Epithelial cell of prostate (primary cell): ENCODE measurements around the gene WDFY2.

Source experiments
- DNase-seq: peaks from one replicate; pipeline ENCODE4 v3.0.0-alpha.2; 2011; ENCODE audit warnings: low read depth, low spot score
- H3K27ac ChIP-seq: fragments of 450-650 bp; 2 replicates; pipeline ENCODE4 v1.5.1; 2017; ENCODE audit warnings: mild to moderate bottlenecking

Gene WDFY2

GRCh38 chr13:51728275-51728673 lies 144.0 kb downstream of the WDFY2 start:
- peak overlapping the region; percentile 78 for H3K27ac ChIP-seq
- no peak for DNase-seq

- peak overlapping the region; percentile 78 for H3K27ac ChIP-seq
- DNase-seq: no peak
These were observed 144.7 kb downstream of the WDFY2 start for GRCh38 chr13:51728972-51729371.

- no peak for DNase-seq
- H3K27ac ChIP-seq: peak overlapping the region; percentile 78
These were observed 145.7 kb downstream of the WDFY2 start for GRCh38 chr13:51729866-51730553.

GRCh38 chr13:51730927-51731326 lies 146.7 kb downstream of the WDFY2 start:
- no peak for DNase-seq
- H3K27ac ChIP-seq: peak overlapping the region; percentile 78

- no peak for DNase-seq
- H3K27ac ChIP-seq: no peak overlapping the region
These were observed 147.5 kb downstream of the WDFY2 start for GRCh38 chr13:51731759-51732158.

GRCh38 chr13:51733374-51734298 lies 149.4 kb downstream of the WDFY2 start:
- H3K27ac ChIP-seq: peak overlapping the region; percentile 41
- DNase-seq: no peak

- DNase-seq: no peak
- no peak overlapping the region for H3K27ac ChIP-seq
These were observed 150.5 kb downstream of the WDFY2 start for GRCh38 chr13:51734786-51735185.

GRCh38 chr13:51737609-51738008 lies 153.3 kb downstream of the WDFY2 start:
- H3K27ac ChIP-seq: no peak overlapping the region
- DNase-seq: no peak

- DNase-seq: no peak
- no peak overlapping the region for H3K27ac ChIP-seq
These were observed 154.1 kb downstream of the WDFY2 start for GRCh38 chr13:51738226-51738905.

GRCh38 chr13:51739027-51739764 lies 154.9 kb downstream of the WDFY2 start:
- no peak for DNase-seq
- no peak overlapping the region for H3K27ac ChIP-seq

- no peak overlapping the region for H3K27ac ChIP-seq
- no peak for DNase-seq
These were observed 156.4 kb downstream of the WDFY2 start for GRCh38 chr13:51740698-51741097.

GRCh38 chr13:51742031-51742430 lies 157.8 kb downstream of the WDFY2 start:
- no peak for DNase-seq
- H3K27ac ChIP-seq: no peak overlapping the region

GRCh38 chr13:51742611-51743010 lies 158.3 kb downstream of the WDFY2 start:
- H3K27ac ChIP-seq: no peak overlapping the region
- DNase-seq: no peak

- DNase-seq: no peak
- no peak overlapping the region for H3K27ac ChIP-seq
These were observed 161.0 kb downstream of the WDFY2 start for GRCh38 chr13:51745243-51745642.

GRCh38 chr13:51746802-51747201 lies 162.5 kb downstream of the WDFY2 start:
- no peak for DNase-seq

GRCh38 chr13:51747438-51748434 lies 163.5 kb downstream of the WDFY2 start:
- no peak for DNase-seq
- no peak overlapping the region for H3K27ac ChIP-seq

More at GRCh38 chr13:51746802-51747201, 162.5 kb downstream of the WDFY2 start:
- H3K27ac ChIP-seq: no peak overlapping the region

GRCh38 chr13:51756651-51757050 lies 172.4 kb downstream of the WDFY2 start:
- H3K27ac ChIP-seq: no peak overlapping the region
- no peak for DNase-seq

GRCh38 chr13:51758691-51759090 lies 174.4 kb downstream of the WDFY2 start:
- no peak for DNase-seq
- H3K27ac ChIP-seq: no peak overlapping the region

- DNase-seq: no peak
- H3K27ac ChIP-seq: no peak overlapping the region
These were observed 175.0 kb downstream of the WDFY2 start for GRCh38 chr13:51759240-51759639.
